ENCODE measurements around the gene TPMT.

The TPMT gene

DNA sequence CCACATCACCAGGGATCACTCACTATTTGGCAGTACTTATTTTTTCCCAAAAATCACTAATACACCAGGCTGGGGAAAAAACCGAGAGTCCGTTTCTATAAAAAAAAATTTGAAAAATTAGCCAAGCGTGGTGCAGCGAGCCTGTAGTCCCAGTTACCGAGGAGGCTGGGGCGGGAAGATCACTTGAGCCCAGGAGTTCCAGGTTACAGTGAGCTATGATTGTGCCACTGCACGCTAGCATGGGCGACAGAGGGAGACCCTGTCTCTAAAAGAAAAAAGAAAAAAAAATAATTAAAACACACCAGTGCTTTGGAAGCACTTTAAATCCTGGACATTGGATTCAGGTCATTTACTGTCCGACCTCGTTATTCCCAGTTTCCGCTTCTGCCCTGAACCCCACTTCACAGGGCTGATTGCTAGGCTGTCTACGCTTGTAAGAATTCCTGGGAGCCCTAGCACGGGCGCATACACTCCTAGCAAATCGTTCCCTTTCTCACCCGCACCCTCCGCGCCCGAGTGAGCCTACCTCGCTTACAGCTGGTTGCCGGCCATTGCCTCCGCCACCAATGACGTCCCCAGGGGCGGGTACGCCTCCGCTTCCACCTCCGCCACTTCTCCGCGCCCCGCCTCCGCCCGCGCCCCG is at the start of gene TPMT:
TPMT (minus strand) TSS at position 571 of the 643 bp plus-strand sequence. CDS start 5,950 bp downstream, outside the sequence.
- POLR2A ChIA-PET, result interaction anchor here (0.6 kb wide), 1 partner anchor 270 kb away, joined by 4 read pairs; no protein-coding TSS in a partner anchor
- no peak for DNase-seq (ENCODE audit: low read depth, low spot score)
- TF ChIP-seq, protein P1, sequence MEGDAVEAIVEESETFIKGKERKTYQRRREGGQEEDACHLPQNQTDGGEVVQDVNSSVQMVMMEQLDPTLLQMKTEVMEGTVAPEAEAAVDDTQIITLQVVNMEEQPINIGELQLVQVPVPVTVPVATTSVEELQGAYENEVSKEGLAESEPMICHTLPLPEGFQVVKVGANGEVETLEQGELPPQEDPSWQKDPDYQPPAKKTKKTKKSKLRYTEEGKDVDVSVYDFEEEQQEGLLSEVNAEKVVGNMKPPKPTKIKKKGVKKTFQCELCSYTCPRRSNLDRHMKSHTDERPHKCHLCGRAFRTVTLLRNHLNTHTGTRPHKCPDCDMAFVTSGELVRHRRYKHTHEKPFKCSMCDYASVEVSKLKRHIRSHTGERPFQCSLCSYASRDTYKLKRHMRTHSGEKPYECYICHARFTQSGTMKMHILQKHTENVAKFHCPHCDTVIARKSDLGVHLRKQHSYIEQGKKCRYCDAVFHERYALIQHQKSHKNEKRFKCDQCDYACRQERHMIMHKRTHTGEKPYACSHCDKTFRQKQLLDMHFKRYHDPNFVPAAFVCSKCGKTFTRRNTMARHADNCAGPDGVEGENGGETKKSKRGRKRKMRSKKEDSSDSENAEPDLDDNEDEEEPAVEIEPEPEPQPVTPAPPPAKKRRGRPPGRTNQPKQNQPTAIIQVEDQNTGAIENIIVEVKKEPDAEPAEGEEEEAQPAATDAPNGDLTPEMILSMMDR (IDR thresholded peaks at IDR 0.05; ENCODE audit: insufficient read depth, low read length, missing control alignments), result no peak
- peak within 1 kb of the TSS; percentile 94 for H3K4me3 ChIP-seq (ENCODE audit: low read depth, low read length)
- CTCF ChIA-PET, result interaction anchor here (0.6 kb wide), 1 partner anchor 241 kb away, joined by 3 read pairs; no protein-coding TSS in a partner anchor

DNA sequence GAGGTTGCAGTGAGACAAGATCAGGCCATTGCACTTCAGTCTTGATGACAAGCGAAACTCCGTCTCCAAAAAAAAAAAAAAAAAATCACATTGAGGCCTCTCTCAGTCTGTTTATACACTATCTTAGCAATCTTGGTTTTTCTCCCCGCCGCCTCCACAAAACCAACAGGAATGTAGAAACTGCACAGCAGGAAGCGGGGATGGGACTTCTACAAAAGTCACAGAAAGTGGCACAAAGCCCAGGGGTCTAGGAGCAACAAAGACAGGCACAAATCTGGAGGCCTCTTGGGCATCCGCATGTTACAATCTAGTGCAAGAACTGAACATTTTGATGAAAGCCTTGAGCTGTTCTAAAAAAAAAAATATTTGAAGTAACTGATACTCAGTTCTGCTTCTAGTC is 48.9 kb upstream of the TPMT start:
- CTCF ChIA-PET, result no interaction called here
- POLR2A ChIA-PET, result no interaction called here
- TF ChIP-seq, protein P1 (IDR thresholded peaks at IDR 0.05; ENCODE audit: insufficient read depth, low read length, missing control alignments), result no peak
- DNase-seq (ENCODE audit: low read depth, low spot score), result no peak
- H3K4me3 ChIP-seq (ENCODE audit: low read depth, low read length), result no peak overlapping the region

DNA sequence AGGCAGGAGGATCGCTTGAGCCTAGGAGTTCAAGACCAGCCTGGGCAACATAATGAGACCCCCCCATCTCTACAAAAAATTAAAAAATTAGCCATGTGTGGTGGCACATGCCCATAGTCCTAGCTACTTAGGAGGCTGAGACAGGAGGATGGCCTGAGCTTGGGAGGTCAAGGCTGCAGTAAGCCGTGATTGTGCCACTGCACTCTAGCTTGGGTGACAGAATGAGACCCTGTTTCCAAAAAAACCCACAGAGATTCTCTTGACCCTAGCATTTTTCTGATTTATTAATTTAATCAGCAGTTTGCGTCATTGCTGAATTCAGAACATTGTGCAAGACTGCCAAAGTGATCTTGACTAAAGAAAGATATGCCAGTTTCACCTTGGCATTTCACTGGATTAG is 37.1 kb upstream of the TPMT start:
- ChIA-PET CTCF (no interaction called here), POLR2A (no interaction called here)
- TF ChIP-seq, protein P1 (IDR thresholded peaks at IDR 0.05; ENCODE audit: insufficient read depth, low read length, missing control alignments), result no peak
- no peak for DNase-seq (ENCODE audit: low read depth, low spot score)
- no peak overlapping the region for H3K4me3 ChIP-seq (ENCODE audit: low read depth, low read length)

DNA sequence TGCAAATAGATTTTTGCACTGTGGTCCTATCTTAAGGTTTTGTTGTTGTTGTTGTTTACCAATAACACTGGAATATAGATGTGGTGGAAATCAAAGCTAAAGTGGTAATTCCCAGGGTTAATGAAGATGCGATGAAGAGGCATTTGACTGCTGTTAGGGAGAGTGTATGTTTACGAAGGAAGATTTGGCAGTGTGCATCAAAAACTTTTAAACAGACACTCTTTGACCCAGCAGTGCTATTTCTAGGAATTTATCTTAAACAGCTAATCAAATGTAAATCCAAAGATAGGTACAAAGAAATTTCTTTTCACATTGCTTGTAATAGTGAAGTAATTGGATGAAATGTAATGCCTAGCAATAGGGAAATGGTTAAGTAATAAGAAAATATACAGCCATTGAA is 34.3 kb upstream of the TPMT start:
- TF ChIP-seq, protein P1 (IDR thresholded peaks at IDR 0.05; ENCODE audit: insufficient read depth, low read length, missing control alignments), result no peak
- POLR2A ChIA-PET, result no interaction called here
- CTCF ChIA-PET, result interaction anchor here (0.6 kb wide), 1 partner anchor 134 kb away, joined by 3 read pairs; no protein-coding TSS in a partner anchor
- no peak for DNase-seq (ENCODE audit: low read depth, low spot score)
- no peak overlapping the region for H3K4me3 ChIP-seq (ENCODE audit: low read depth, low read length)

DNA sequence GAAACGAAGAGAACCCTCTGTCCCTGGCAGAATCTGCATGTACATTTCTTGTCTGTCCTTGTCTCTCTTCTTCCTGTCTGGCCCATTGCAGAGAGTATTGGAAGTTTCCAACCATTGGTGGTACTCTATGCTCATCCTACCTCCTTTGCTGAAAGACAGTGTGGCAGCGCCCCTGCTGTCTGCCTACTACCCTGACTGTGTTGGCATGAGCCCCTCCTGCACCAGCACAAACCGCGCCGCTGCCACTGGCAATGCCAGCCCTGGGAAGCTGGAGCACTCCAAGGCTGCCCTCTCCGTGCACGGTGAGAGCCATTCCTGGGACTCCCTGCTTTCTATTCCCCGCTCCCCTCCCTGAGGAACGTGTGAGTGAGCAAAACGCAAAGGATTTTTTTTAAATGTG is 32.8 kb upstream of the TPMT start:
- no peak for DNase-seq (ENCODE audit: low read depth, low spot score)
- ChIA-PET CTCF (no interaction called here), POLR2A (no interaction called here)
- H3K4me3 ChIP-seq (ENCODE audit: low read depth, low read length), result no peak overlapping the region
- TF ChIP-seq, protein P1 (IDR thresholded peaks at IDR 0.05; ENCODE audit: insufficient read depth, low read length, missing control alignments), result no peak

DNA sequence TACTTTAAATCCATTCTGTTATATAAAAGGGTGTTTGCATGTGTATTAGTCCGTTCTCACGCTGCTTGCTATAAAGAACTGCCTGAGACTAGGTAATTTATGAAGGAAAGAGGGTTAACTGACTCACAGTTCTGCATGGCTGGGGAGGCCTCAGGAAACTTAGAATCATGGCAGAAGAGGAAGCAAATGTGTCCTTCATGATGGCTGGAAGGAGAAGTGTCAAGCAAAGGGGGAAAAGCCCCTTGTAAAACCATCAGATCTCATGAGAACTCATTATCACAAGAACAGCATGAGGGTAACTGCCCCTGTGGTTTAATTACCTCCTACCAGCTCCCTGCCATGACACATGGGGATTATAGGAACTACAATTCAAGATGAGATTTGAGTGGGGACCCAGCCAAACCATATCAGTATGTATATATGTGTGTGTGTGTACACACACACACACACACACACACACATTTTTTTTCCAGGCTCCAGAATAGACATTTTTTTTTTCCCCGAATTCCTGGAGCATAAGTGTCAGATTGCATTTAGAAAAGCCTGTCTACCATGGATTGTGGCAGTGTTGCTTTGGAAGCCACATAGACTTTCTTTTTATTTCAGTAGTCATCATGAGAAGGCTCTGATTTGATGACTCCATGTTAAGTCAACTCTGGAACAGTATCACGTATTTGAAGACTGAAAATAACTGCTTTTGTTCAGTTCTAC is 31.8 kb upstream of the TPMT start:
- POLR2A ChIA-PET, result no interaction called here
- DNase-seq (ENCODE audit: low read depth, low spot score), result no peak
- CTCF ChIA-PET, result no interaction called here
- TF ChIP-seq, protein P1 (IDR thresholded peaks at IDR 0.05; ENCODE audit: insufficient read depth, low read length, missing control alignments), result no peak
- no peak overlapping the region for H3K4me3 ChIP-seq (ENCODE audit: low read depth, low read length)
